HG03457 (cell line): ENCODE measurements around the gene TRIM52.

Experiments
- ATAC-seq: cut with Tn5 transposase; IDR thresholded peaks from one replicate; pipeline ENCODE4 v1.9.1; 2021; ENCODE audit warnings: moderate number of reproducible peaks; ENCODE audit not compliant: unreplicated experiment

TRIM52 gene

DNA sequence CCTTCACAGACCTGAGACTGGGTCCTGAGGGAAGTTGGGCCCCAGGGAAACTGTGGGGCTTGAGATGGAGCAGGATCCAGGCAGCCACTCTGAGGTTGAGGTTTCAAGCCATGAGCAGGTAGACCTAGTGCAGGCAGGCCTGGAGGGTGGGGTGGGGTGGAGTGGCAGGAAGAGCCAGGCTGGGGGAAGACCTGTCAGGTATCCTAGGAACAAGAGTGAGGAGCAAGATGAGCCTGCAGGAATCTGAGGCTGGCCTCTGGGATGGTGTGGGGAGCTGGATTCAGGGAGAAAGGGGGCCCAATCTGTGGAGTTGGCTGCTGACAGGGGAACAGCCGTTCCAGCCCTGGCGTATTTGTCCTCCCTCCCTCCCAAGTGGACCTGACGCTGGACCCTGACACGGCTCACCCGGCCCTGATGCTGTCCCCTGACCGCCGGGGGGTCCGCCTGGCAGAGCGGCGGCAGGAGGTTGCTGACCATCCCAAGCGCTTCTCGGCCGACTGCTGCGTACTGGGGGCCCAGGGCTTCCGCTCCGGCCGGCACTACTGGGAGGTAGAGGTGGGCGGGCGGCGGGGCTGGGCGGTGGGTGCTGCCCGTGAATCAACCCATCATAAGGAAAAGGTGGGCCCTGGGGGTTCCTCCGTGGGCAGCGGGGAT lies 27.0 kb downstream of the TRIM52 start:
- ATAC-seq: no peak

DNA sequence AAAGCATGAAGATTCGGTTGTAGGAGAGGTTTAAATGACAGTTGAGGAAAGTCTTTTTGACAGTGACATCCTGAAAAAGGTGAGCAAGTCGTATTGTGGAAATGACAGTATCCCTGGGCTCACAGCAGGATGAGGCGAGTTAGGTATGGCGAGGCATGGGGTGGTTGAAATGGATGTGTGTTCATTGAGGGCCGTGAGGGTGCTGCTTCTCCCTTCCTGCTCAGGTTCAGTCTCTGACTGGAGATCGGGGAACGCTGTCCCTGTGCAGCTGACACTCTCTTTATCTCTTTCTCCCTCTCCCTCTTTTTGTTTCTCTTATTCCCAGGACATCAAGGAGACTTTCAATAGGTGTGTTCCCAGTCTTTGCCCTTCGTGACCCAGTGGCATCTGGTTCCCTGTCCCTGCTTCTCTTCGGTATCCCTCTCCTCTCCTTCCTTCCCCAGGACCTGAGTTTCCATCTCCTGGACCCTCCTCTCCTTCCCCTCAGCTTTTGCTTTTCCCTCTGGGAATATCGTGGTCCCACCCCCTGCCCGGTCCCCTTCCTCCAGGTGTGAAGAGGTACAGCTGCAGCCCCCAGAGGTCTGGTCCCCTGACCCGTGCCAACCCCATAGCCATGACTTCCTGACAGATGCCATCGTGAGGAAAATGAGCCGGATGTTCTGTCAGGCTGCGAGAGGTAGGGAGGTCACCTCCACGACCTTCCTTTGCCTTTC lies 27.7 kb downstream of the TRIM52 start:
- no peak for ATAC-seq

DNA sequence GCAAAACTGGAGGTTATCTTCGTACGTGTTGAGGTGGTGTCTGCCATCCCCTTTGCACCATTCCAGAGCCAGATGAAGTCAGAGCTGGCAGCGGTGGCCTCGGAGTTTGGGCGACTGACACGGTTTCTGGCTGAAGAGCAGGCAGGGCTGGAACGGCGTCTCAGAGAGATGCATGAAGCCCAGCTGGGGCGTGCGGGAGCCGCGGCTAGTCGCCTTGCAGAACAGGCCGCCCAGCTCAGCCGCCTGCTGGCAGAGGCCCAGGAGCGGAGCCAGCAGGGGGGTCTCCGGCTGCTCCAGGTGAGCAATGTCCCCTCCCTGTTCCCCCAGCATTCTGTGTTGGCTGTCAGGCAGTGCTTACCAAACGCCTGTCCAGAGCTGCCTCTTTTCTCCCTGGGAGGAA lies 28.4 kb downstream of the TRIM52 start:
- ATAC-seq: no peak

DNA sequence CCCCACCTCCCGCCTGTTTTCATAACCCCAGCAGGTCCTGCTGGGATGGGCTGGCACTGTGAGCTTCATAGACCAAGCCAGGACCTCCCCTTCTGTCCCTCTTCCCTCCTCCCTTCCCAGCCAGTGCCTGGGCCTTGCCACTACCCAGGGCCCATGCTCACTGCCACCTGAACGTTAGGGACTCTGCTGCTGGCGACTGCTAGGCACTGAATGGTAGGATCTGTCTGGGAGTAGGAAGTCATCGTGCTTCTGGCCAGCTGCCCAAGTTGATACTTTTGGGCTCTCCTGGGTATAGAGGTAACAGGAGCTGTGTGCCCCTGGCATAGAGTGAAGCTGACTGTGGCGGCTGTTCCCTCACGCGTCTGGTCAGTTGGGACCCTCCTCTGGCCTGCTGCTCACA lies 29.5 kb downstream of the TRIM52 start:
- no peak for ATAC-seq

DNA sequence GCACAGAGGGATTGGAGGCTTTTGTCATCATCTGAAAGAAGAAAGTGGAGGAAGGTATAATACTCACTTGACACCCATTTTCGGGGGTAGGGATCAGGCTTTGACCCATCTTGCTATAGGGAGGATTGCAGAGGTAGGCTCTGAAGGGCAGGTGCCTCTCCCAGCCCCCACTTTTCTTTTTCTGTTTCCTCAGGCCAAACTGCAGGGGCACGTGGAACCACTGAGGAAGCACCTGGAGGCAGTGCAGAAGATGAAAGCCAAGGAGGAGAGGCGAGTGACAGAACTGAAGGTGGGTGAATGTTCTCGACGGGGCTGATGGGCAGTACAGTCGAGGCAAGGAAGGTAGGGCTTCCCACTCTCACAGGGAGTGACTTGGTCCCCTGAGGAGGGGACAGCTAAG lies 30.4 kb downstream of the TRIM52 start:
- ATAC-seq: no peak

DNA sequence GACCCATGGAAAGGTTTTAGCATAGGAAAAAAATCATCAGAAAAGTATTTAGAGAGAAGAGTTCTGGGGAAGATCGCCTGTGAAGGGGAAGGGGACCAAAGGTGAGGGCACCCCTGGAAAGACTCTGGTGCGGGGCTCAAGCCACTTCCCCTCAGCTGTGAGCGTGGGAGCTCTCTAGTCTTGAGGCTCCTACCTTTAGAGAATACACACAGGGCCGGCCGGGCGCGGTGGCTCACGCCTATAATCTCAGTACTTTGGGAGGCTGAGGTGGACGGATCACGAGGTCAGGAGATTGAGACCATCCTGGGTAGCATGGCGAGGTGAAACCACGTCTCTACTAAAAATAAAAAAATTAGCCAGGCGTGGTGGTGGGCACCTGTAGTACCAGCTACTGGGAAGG lies 30.9 kb downstream of the TRIM52 start:
- ATAC-seq: no peak

DNA sequence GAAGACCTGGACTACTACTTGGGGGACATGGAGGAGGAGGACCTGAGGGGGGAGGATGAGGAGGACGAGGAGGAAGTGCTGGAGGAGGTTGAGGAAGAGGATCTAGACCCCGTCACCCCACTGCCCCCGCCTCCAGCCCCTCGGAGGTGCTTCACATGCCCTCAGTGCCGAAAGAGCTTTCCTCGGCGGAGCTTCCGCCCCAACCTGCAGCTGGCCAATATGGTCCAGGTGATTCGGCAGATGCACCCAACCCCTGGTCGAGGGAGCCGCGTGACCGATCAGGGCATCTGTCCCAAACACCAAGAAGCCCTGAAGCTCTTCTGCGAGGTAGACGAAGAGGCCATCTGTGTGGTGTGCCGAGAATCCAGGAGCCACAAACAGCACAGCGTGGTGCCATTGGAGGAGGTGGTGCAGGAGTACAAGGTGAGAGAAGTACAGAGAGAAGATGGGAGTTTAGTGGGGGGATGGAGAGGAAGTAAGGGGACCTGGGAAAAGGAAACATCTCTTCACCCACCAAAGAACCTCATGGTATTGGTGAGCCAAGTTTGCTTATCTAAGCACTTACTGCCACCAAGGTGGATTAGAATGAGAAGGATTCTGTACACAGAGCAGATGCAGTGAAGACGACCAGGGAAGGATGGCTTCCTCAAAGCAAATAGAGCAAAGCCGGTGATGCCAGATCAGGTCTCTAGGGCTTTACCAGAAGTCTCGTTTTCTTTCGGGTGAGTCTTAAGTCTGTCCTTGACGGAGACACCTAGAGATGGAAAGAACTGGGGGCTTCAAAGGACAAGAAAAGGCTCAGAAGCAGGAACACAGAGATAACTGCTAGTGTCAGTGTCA lies 36.3 kb downstream of the TRIM52 start:
- ATAC-seq: no peak

DNA sequence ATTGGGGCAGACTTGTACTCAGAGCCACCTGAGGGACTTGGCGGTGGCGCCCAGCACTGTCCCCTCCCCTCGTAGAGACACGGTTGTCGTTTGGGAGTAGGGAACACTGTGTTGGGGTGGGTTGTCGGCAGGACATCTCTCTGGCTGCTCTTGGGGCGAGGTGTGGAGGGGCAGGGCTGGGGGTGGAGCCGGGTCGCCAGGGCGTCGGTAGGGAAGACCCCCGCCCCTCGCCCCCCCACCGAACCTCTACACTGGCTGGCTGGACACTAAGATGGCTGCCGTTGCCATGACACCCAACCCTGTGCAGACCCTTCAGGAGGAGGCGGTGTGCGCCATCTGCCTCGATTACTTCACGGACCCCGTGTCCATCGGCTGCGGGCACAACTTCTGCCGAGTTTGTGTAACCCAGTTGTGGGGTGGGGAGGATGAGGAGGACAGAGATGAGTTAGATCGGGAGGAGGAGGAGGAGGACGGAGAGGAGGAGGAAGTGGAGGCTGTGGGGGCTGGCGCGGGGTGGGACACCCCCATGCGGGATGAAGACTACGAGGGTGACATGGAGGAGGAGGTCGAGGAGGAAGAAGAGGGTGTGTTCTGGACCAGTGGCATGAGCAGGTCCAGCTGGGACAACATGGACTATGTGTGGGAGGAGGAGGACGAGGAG lies 37.1 kb downstream of the TRIM52 start:
- no peak for ATAC-seq

DNA sequence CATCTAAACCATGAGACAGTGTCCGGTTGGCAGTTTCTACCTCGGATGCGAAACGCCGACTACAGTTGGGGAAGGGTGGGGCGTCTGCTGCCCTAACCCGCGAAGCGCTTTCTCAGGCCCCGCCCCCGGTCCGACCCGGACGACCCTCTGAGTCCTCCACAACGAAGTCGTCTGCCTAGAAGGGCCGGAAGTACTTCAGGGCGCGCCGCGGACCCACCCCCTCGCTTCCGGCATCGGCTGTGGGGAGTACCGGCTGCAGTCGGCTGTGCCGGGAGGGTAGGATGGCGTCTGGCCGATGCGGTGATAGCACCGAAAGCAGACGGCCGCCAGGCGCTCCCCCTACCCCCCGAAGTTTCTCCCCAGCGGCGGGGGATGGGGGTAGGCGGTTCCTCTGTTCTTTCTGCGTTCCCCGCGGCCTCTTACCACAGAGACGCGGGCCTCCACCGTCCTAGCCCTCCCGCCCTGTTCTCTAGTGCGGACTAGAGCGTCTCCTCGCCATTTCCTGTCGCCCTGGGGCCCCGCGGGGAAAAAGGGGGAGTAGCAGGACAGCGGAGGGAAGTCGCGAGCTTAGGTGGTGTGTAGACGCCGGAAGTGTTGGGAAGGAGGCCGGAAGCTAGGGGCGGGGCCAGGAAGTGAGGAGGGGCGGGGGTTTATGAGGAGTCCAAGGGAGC lies 37.8 kb downstream of the TRIM52 start, which contains the start of gene TRIM41:
TSS of gene TRIM41 (plus strand) at position 224 of the 671 bp plus-strand sequence. CDS start 719 bp downstream, outside the sequence.
- peak; percentile 43 for ATAC-seq

DNA sequence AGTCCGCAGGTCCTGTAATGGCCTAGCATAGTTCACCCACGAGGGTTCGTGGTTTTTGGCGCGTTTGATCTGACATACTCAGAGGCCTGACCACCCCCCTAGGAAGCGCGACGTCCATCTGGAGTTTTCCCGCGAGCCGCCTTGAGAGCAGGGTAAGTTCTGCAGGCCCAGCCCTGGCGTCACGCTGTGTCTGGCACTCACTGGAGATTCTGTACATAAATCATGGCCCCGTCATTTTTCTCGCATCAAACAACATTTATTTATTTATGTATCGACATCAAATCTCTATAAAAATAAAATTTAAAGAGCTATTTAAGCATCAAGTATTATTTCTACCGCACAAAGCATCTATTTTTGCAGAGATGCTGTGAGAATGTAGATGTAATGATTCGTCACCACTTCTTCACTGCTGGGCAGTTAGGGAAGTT lies 38.3 kb downstream of the TRIM52 start:
- ATAC-seq: no peak

DNA sequence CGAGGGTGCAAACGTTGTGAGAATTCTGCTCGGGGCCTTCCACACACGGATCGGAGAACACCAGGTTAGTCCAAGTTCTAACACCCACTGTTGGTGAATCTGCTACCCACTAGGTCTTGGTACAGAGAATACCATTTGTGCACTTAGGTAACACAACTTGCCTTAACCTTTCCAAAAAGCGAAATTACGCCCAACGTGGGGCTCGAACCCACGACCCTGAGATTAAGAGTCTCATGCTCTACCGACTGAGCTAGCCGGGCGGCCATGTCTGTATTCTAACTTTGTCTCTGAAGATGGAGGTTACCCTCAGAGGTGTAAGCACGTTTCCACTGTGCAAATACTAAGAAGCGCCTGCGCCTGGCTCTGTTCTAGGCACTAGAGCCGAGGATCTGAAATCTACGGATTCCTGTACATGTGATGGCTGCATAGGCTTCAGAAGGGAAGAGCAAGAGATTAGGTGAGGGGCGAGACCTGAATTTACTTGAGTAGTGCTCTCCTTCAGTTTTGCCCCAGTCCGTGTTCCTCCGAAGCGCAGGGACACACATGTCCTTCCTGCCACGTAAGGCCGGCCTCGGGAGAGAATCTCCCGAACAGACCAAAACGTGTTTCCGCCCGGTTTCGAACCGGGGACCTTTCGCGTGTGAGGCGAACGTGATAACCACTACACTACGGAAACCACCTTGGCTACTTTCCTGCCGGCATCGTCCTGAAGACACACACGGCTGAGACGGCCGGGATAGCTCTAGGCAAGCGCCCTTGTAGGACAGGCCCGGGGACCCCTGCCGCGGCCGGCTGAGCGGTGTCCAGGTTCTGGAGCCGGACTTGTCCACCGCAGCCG lies 38.9 kb downstream of the TRIM52 start:
- peak; percentile 32 for ATAC-seq

DNA sequence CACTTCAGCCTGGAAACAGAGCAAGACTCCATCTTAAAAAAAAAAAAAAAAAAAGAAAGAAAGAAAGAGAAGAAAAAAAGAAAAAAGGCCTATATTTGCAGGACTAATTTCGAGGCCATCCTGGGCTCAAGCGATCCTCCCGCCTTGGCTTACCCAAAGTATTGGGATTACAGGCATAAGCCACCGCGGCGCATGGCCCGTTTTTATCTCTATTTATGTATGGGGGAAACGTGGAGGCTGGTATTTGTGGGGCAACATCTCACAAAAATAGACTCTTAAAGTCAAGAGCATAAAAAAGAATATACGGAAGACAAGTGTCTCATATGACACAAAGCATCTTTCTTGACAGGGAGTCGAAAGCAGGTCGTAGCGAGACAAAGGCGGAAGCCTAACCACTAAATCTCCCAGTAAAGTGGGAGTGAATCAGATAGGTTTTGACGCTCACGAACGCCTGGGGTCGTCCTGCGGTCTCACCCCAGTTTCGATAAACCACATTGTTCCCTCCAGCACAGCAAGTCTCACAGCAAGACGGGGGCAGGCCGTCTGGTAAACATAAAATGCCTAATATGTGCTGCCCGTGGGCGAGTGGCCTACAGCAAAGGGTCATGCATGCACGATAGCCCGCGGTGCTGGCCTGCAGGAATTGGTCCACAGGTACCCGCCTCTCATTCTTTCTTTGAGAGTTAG lies 39.7 kb downstream of the TRIM52 start:
- no peak for ATAC-seq

DNA sequence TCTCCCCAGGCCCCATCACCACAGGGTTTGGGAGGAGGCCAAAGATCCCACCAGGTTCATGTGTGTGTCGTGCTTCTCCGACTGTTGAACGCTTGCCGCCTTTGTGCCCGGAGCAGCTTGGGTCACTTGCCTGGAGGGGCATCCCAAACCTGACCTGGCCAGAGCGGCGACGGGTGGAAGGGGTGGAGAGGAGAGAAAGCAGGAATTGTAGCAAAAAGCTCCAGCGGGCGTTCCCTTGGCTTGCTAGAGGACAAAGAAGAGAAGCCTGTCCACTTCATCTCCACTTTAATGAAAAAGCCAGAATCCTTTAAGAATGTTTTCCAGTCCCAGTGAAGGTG lies 40.8 kb downstream of the TRIM52 start:
- no peak for ATAC-seq

DNA sequence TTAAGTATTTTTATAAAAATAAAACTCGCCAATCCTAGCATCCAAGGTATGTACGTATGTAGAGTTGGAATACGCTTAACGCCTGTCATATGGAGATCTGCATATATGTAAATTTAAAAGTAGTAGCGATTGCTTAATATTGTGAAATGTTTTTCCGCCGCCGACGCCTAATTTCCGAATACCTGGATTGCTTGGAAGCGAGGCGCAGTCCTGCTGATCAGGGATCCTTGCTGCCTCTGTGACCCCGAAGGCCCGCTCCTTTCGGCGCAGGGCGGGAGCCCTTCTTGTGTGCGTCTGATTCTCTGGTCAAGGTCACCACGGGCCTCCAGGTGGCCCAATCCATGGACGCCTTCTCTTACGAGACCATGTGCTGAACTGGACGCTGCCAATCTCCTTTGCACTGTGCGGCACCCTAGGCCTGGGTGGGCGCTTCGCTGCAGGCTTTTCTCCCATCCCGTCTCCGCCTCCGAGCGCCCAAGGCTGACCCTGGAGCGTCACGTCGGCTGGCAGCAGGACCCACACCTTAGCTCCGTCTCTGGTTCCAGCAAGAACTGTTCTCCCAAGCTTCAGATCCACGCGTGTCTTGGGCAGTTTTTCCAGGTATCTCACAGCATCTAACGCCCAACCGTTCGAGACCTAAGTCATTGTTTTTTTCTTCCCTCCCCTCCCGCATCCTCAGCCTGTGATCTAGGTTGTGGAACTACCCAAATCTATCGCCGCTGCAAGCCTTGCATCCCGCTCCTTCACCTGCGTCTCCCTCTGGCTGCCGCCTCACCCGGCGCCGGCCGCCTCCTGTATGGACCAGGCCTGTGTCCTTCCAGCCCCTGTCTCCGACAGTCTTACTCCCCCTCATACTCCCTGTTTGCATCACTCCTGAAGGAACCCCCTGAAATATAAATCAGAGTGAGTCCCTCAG lies 41.4 kb downstream of the TRIM52 start:
- no peak for ATAC-seq

DNA sequence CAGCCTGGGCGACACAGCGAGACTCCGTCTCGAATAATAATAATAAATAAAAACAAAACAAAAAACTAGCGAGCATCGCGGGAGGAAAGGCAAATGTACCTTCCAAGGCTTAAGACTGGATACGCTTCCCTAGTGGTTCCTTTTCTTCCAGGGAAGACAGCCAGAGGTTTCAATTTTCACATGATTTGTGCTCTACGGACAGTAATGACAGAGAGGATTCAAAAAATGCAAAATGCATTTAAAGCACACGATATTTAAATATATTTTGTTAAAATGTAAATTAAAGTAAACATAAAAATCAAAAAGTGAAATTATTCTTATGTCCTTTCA lies 42.2 kb downstream of the TRIM52 start:
- no peak for ATAC-seq

DNA sequence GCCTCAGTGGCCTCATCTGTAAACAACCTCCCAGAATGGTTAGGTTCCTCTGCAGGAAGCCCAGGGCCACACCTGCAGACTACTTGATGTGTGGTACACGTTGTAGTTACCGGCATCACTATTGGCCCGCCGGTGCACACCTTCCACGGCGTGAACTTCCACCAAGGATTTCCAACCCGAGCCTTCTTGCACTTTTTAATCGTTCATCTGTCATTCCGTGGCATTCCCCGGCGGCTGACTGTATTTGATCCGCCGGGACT lies 43.2 kb downstream of the TRIM52 start:
- peak; percentile 0 for ATAC-seq

DNA sequence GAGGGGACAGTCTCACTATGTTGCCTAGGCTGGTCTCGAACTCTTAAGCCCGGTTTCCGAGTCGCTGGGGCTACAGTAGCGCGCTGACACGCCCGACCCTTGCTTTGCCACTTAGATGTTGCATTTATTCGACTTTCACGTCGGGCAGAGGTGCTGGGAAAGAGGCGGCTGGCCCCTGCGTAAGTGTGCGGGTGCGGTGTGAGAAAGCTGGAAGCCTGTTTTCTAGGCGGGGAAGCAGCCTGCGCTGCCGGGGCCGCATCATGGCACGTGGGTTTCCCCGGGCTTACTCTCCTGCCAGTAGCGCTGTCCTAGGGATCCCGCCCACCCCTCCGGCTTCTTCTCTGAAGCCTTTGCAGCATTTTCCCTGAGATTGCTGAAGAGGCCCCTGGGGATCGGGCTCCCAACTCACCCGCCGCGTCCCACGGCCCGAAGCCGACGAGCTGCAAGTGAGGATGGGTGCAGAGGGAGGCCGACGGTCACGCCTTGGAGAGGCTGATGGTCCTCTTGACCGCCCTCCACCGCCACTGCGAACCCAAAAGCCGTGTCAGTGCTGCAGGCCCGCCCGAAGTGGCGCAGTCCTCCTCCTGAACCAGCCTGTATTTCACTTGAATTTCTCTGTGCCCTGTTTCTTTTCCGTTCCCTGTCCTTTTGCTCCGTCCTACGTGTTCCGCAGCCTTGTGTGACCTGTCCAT lies 43.7 kb downstream of the TRIM52 start:
- peak; percentile 2 for ATAC-seq
